GM23248 (cell line): ENCODE data around the gene SLC30A3.

ENCODE experiments used
- EZH2 ChIP-seq: fragments of 200-600 bp; sonication (generic); IDR thresholded peaks from 2 replicates; pipeline ENCODE4 v1.6.1; 2018; ENCODE audit warnings: antibody characterized with exemption, mild to moderate bottlenecking; ENCODE audit not compliant: insufficient read depth, poor library complexity, severe bottlenecking
- EZH2phosphoT487 ChIP-seq: fragments of 200-600 bp; sonication (generic); IDR thresholded peaks from 2 replicates; pipeline ENCODE4 v1.6.1; 2018; ENCODE audit warnings: antibody characterized with exemption, moderate library complexity, mild to moderate bottlenecking, low read depth; ENCODE audit not compliant: insufficient read depth

- no peak for TF ChIP-seq EZH2phosphoT487
- no peak for TF ChIP-seq EZH2
Measured at GRCh38 chr2:27250652-27251379, 12.0 kb downstream of the SLC30A3 start.
